PFSK-1 (cell line): ENCODE data around the gene SH3GLB1.

ENCODE experiments used
- FOXP2 ChIP-seq: optimal IDR thresholded peaks from 2 replicates; pipeline ENCODE3; 2011; ENCODE audit warnings: borderline replicate concordance, control low read depth, inconsistent platforms; ENCODE audit not compliant: insufficient read depth; ENCODE audit errors: extremely low read length, extremely low read depth
- POLR2AphosphoS5 ChIP-seq: IDR thresholded peaks from 2 replicates; pipeline ENCODE4 v1.6.1; 2012; ENCODE audit warnings: low read depth, mild to moderate bottlenecking, control low read depth, low read length, moderate library complexity
- SIN3A ChIP-seq: IDR thresholded peaks from 2 replicates; pipeline ENCODE4 v1.6.1; 2012; ENCODE audit warnings: mild to moderate bottlenecking, low read length, moderate library complexity, borderline replicate concordance; ENCODE audit not compliant: insufficient read depth
- TAF1 ChIP-seq: IDR thresholded peaks from 2 replicates; pipeline ENCODE4 v1.6.1; 2012; ENCODE audit warnings: low read length, control low read depth, borderline replicate concordance; ENCODE audit not compliant: insufficient read depth
- TF ChIP-seq, protein P1 (sequence below), 2 experiments: IDR thresholded peaks; 2 replicates each; pipeline versions ENCODE4 v1.6.1 to v1.8.0; 2011 to 2012; ENCODE audit warnings: low read depth in 2 of 2, low read length in 2 of 2, control low read depth in 1 of 2, inconsistent platforms in 1 of 2, mild to moderate bottlenecking in 1 of 2, moderate library complexity in 1 of 2; ENCODE audit not compliant: insufficient read depth in 1 of 2

SH3GLB1 gene

DNA sequence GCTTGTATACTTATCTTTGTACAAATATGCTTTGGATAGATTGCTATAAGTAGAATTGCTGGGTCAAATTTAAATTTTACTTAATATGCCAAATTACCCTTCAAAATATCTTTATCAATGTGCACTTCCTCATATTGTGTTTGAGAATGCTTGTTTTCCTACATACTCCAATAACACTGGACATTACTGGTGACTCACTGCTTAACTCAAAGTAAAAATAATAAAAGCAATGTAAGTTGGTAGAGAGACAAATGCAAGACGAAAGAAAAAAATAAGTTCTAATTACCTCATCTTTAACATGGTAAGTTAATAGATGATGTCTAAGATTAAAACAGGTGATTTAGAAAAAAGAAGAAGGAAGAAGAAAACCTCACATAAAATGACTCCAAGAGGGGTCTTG, 7.9 kb upstream of the SH3GLB1 start:
- no peak for TF ChIP-seq POLR2AphosphoS5
- no peak for TF ChIP-seq SIN3A
- no peak for TF ChIP-seq TAF1
- TF ChIP-seq FOXP2: no peak
- TF ChIP-seq, protein P1, sequence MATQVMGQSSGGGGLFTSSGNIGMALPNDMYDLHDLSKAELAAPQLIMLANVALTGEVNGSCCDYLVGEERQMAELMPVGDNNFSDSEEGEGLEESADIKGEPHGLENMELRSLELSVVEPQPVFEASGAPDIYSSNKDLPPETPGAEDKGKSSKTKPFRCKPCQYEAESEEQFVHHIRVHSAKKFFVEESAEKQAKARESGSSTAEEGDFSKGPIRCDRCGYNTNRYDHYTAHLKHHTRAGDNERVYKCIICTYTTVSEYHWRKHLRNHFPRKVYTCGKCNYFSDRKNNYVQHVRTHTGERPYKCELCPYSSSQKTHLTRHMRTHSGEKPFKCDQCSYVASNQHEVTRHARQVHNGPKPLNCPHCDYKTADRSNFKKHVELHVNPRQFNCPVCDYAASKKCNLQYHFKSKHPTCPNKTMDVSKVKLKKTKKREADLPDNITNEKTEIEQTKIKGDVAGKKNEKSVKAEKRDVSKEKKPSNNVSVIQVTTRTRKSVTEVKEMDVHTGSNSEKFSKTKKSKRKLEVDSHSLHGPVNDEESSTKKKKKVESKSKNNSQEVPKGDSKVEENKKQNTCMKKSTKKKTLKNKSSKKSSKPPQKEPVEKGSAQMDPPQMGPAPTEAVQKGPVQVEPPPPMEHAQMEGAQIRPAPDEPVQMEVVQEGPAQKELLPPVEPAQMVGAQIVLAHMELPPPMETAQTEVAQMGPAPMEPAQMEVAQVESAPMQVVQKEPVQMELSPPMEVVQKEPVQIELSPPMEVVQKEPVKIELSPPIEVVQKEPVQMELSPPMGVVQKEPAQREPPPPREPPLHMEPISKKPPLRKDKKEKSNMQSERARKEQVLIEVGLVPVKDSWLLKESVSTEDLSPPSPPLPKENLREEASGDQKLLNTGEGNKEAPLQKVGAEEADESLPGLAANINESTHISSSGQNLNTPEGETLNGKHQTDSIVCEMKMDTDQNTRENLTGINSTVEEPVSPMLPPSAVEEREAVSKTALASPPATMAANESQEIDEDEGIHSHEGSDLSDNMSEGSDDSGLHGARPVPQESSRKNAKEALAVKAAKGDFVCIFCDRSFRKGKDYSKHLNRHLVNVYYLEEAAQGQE (IDR thresholded peaks at IDR 0.05; ENCODE audit: insufficient read depth in 1 of 2, low read depth in 2 of 2, low read length in 2 of 2): no peak

DNA sequence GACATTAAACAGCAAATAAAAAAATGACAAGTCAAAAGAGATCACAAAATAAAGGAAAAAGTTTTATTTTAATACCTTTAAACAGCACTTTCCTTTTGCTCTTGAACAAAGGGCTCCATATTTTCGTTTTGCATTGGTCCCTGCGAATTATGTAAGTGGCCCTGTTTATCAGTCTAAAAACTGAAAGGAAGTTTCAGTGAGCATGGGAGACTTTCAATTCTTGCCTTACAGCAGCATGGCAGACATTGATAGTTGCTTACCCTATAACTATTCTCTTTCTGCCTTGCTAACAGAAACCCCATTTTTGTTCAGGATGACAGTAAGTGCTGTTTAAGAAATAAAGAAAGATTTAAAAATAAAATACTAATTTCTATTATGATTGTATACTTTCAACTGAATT, 5.2 kb upstream of the SH3GLB1 start:
- TF ChIP-seq POLR2AphosphoS5 (no peak), TAF1 (no peak), SIN3A (no peak), FOXP2 (no peak)
- TF ChIP-seq, protein P1 (IDR thresholded peaks at IDR 0.05; ENCODE audit: insufficient read depth in 1 of 2, low read depth in 2 of 2, low read length in 2 of 2): no peak

GRCh38 chr1:86701731-86702130, 2.6 kb upstream of the SH3GLB1 start:
- TF ChIP-seq, protein P1 (IDR thresholded peaks at IDR 0.05; ENCODE audit: insufficient read depth in 1 of 2, low read depth in 2 of 2, low read length in 2 of 2): no peak
- TF ChIP-seq FOXP2 (no peak), POLR2AphosphoS5 (no peak), SIN3A (no peak), TAF1 (no peak)

DNA sequence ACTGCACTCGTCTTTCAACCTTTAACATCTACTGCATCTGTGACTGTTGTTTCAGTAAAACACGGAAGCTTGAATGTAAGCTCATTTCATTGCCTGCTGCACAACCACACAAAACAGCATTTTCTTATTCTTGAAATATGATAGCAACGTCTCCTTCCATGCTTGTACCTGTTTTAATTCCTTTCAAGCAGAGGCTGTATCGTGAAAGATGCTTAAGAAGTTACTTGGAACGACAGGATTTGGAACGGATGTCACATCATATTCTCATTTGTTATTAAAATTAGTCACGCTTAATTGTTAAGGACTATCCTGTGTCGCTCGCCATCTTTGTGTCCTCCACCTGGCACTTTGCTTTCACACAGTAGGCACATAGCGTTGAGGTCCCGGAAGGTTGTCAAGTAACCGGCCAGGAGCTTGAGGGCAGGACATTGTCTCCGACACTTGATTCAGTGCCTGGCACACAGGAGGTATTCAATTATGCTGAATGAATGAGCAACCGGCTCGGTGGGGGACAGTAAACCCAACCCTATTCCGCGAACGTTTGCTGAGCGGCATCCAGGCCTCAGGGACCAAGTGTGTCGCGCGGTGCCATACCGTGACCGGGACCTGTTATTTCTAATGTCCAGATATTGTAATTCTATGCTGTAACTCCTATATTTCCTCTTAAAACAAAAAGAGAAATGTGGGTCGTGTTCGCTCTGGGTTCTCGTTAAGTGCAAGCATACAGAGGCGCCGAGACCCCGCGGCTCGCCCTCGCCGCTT, 499 bp upstream of the SH3GLB1 start:
- TF ChIP-seq TAF1: no peak

DNA sequence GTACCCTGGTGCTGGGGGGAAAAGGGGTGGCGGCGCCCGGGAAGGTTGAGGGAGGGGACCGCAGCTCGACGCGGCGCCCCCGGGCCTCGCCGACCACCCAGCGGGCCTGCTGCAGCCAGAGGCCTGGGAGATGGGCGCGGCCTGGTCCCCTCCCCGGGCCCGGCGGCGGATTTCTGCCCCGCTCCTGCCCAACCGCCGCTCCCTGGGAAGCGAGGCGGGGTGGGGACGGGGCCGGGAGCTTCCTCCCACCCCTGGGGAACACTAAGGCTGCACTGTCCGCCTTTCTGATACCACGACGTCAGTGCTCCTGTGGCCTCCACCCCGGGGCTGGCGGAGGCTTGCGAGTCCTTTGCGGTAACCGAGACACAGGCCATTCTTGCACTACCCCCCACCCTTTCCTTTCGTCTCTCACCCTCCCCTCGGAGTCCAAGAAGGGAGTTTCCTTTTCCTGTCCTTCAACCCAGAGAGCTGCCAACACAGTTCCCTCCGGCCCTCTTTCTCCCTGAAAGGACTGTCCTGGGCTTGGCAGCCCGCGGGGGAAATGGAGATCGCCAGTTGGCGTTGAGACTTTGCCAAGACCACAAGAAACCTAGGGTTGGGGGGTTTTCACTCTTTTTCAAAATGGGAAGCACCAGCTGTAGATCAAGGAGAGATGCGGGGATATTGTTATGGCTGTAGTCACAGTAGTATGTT, 742 bp downstream of the SH3GLB1 start:
- TF ChIP-seq, protein P1 (IDR thresholded peaks at IDR 0.05; ENCODE audit: insufficient read depth in 1 of 2, low read depth in 2 of 2, low read length in 2 of 2): no peak
- TF ChIP-seq SIN3A (peak; percentile 16; the same call in 1 of the 2 replicates), FOXP2 (peak; percentile 24)
